Keratinocyte (primary cell): ENCODE data around the gene KRTAP4-7. TPM values are rescaled to one million over a fixed set of nuclear protein-coding genes. Genes with fewer than 3 reads are reported as not detected.
"Not testable (repeated sequence)": the region's sequence is repeated elsewhere in the genome, so short reads cannot be mapped to it uniquely, and the experiment has no call there.

Source experiments
- DNase-seq: peaks from one replicate; pipeline ENCODE4 v3.0.0-alpha.2; 2011; ENCODE audit warnings: low read depth, missing footprints, low spot score
- FAIRE-seq: peaks from 2 replicates; lab custom pipeline; 2011; peaks lifted over from hg19 to GRCh38; lab: Jason Lieb, UNC
- H2AFZ ChIP-seq: 2 replicates; pipeline ENCODE4 v1.6.0; 2012; ENCODE audit warnings: low read length, control low read depth, inconsistent platforms; ENCODE audit not compliant: control insufficient read depth
- H3K27ac ChIP-seq: 2 replicates; pipeline ENCODE4 v1.5.1; 2011; ENCODE audit warnings: low read length; ENCODE audit not compliant: control insufficient read depth, insufficient read depth
- H3K27me3 ChIP-seq: 3 replicates; pipeline ENCODE4 v1.6.0; 2011; ENCODE audit warnings: low read length; ENCODE audit not compliant: control insufficient read depth, insufficient read depth; ENCODE audit errors: extremely low read depth
- H3K36me3 ChIP-seq, 2 experiments: 2 replicates in 1 of 2; 3 replicates in 1 of 2; pipeline ENCODE4 v1.5.1; 2011; ENCODE audit warnings: low read length in 2 of 2, mild to moderate bottlenecking in 1 of 2; ENCODE audit not compliant: control insufficient read depth in 2 of 2, insufficient read depth in 2 of 2; ENCODE audit errors: extremely low read depth in 1 of 2
- H3K4me1 ChIP-seq: 3 replicates; pipeline ENCODE4 v1.5.1; 2011; ENCODE audit warnings: low read length; ENCODE audit not compliant: control insufficient read depth, insufficient read depth; ENCODE audit errors: extremely low read depth
- H3K4me2 ChIP-seq: 3 replicates; pipeline ENCODE4 v1.6.0; 2011; ENCODE audit warnings: low read depth, low read length; ENCODE audit not compliant: control insufficient read depth, insufficient read depth; ENCODE audit errors: extremely low read depth
- H3K4me3 ChIP-seq, 3 experiments: fragments of 200-600 bp in 1 of 3; sonication (generic) in 1 of 3; 2 replicates in 2 of 3; 3 replicates in 1 of 3; pipeline ENCODE4 v1.5.1; 2011 to 2016; ENCODE audit warnings: low read length in 3 of 3, mild to moderate bottlenecking in 3 of 3, control low read depth in 2 of 3, inconsistent platforms in 1 of 3, low read depth in 1 of 3, mixed read lengths in 1 of 3, mixed run types in 1 of 3, moderate library complexity in 1 of 3; ENCODE audit not compliant: control insufficient read depth in 2 of 3, insufficient read depth in 2 of 3; ENCODE audit errors: extremely low read depth in 1 of 3
- H3K79me2 ChIP-seq: 2 replicates; pipeline ENCODE4 v1.6.0; 2012; ENCODE audit warnings: low read length; ENCODE audit not compliant: control insufficient read depth, insufficient read depth
- H3K9ac ChIP-seq: 3 replicates; pipeline ENCODE4 v1.6.0; 2011; ENCODE audit warnings: low read length; ENCODE audit not compliant: control insufficient read depth, insufficient read depth; ENCODE audit errors: extremely low read depth
- H3K9me1 ChIP-seq: 3 replicates; pipeline ENCODE4 v1.6.0; 2011; ENCODE audit warnings: low read length; ENCODE audit not compliant: control insufficient read depth, insufficient read depth; ENCODE audit errors: extremely low read depth
- H3K9me3 ChIP-seq: 2 replicates; pipeline ENCODE4 v1.5.1; 2012; ENCODE audit warnings: low read depth, low read length; ENCODE audit not compliant: control insufficient read depth
- H4K20me1 ChIP-seq: 3 replicates; pipeline ENCODE4 v1.6.0; 2011; ENCODE audit warnings: low read length; ENCODE audit not compliant: control insufficient read depth, insufficient read depth; ENCODE audit errors: extremely low read depth
- CTCF ChIP-seq, 3 experiments: IDR thresholded peaks in 1 of 3; conservative IDR thresholded peaks in 1 of 3; optimal IDR thresholded peaks in 1 of 3; 2 replicates in 2 of 3; 3 replicates in 1 of 3; pipeline versions ENCODE3 to v1.5.1; 2011; ENCODE audit warnings: low read length in 3 of 3, mild to moderate bottlenecking in 3 of 3, moderate library complexity in 2 of 3, control low read depth in 1 of 3, inconsistent platforms in 1 of 3; ENCODE audit not compliant: insufficient read depth in 2 of 3; ENCODE audit errors: extremely low read depth in 1 of 3
- EZH2 ChIP-seq: IDR thresholded peaks from one replicate; pipeline ENCODE4 v1.6.1; 2012; ENCODE audit warnings: inconsistent platforms, mild to moderate bottlenecking, low read length, moderate library complexity
- dilution Hi-C: fragments of 300-500 bp; cut with MboI; formaldehyde crosslinking; loops from one replicate; pipeline ENCODE4 v1.7.0; 2020; ENCODE audit warnings: low sequenced_read_pairs; ENCODE audit not compliant: extremely low pct_ligation_motif_present
- polyA plus RNA-seq, 5 experiments: library from polyadenylated mRNA; depleted of rRNA in 3 of 5; stranded (reverse) in 3 of 5; stranded (forward) in 1 of 5; unstranded in 1 of 5; fragments of >200 nt; gene quantifications; 1 replicate in 1 of 5; 2 replicates in 3 of 5; 3 replicates in 1 of 5; pipeline versions ENCODE4 v1.2.1 to v1.2.3, GENCODE V29; 2011 to 2012; ENCODE audit warnings: missing spikeins in 2 of 5, low read depth in 1 of 5, low replicate concordance in 1 of 5

KRTAP4-7 gene
- polyA plus RNA-seq, 1 donor (not counting 4 experiments of a cell fraction or from before 2014, with no cell fraction given): not detected

GRCh38 chr17:41111151-41111885, 27.4 kb downstream of the KRTAP4-7 start:
- Histone ChIP-seq H3K9me1 (no peaks in the 10 kb centered on the region), H3K4me1 (peaks cover 5% of the 10 kb centered on the region), H3K9me3 (no peaks in the 10 kb centered on the region), H3K79me2 (no peaks in the 10 kb centered on the region), H3K9ac (no peak overlapping the region), H4K20me1 (no peaks in the 10 kb centered on the region), H3K27ac (no peak overlapping the region), H3K27me3 (no peaks in the 10 kb centered on the region), H3K36me3 (no peaks in the 10 kb centered on the region), H3K4me3 (no peak overlapping the region), H3K4me2 (no peak overlapping the region), H2AFZ (no peak overlapping the region)
- no peak for DNase-seq
- dilution Hi-C loops: no loop called here
- TF ChIP-seq CTCF (optimal IDR thresholded peaks at IDR 0.05 in 1 of 3, IDR thresholded peaks at IDR 0.05 in 1 of 3, conservative IDR thresholded peaks at IDR 0.05 in 1 of 3; ENCODE audit: extremely low read depth in 1 of 3, insufficient read depth in 2 of 3, low read length in 3 of 3) (no peak), EZH2 (no peak)
- no peak for FAIRE-seq

GRCh38 chr17:41116297-41116696, 32.3 kb downstream of the KRTAP4-7 start:
- Histone ChIP-seq H3K9me3 (no peaks in the 10 kb centered on the region), H3K79me2 (no peaks in the 10 kb centered on the region), H2AFZ (no peak overlapping the region), H3K4me1 (peaks cover 12% of the 10 kb centered on the region), H4K20me1 (no peaks in the 10 kb centered on the region), H3K9me1 (no peaks in the 10 kb centered on the region), H3K4me2 (no peak overlapping the region), H3K4me3 (no peak overlapping the region), H3K27me3 (no peaks in the 10 kb centered on the region), H3K27ac (no peak overlapping the region), H3K9ac (no peak overlapping the region), H3K36me3 (no peaks in the 10 kb centered on the region)
- FAIRE-seq: no peak
- dilution Hi-C loops: no loop called here
- no peak for DNase-seq
- TF ChIP-seq EZH2 (no peak), CTCF (optimal IDR thresholded peaks at IDR 0.05 in 1 of 3, IDR thresholded peaks at IDR 0.05 in 1 of 3, conservative IDR thresholded peaks at IDR 0.05 in 1 of 3; ENCODE audit: extremely low read depth in 1 of 3, insufficient read depth in 2 of 3, low read length in 3 of 3) (no peak)

GRCh38 chr17:41117846-41118386, 34.0 kb downstream of the KRTAP4-7 start, which contains the start of gene KRTAP4-11:
KRTAP4-11 (minus strand) TSS chr17:41118373; CDS start chr17:41118315, 58 bp downstream.
- H3K27me3 ChIP-seq, H3K27ac ChIP-seq, H3K9me3 ChIP-seq, H3K4me3 ChIP-seq, H3K79me2 ChIP-seq, H4K20me1 ChIP-seq, FAIRE-seq, H3K36me3 ChIP-seq, DNase-seq, H2AFZ ChIP-seq, H3K9ac ChIP-seq, H3K4me2 ChIP-seq, H3K9me1 ChIP-seq, dilution Hi-C loops: not testable (repeated sequence)
- H3K4me1 ChIP-seq: peaks cover 14% of the 10 kb centered on the region
